ENCODE measurements around the gene PLXNB2.

- no peak for TF ChIP-seq EZH2 (IDR thresholded peaks at IDR 0.05)
- TF ChIP-seq CTCF (IDR thresholded peaks at IDR 0.05 in 2 of 3, conservative IDR thresholded peaks at IDR 0.05 in 1 of 3; ENCODE audit: borderline replicate concordance in 1 of 3, insufficient read depth in 1 of 3, low read depth in 2 of 3, low read length in 2 of 3), result no peak
- no peak for TF ChIP-seq YY1 (IDR thresholded peaks at IDR 0.05; ENCODE audit: extremely low read depth, insufficient replicate concordance, low read depth, low read length)
- no peak for TF ChIP-seq CEBPB (IDR thresholded peaks at IDR 0.05; ENCODE audit: low read depth)
- TF ChIP-seq POLR2A (IDR thresholded peaks at IDR 0.05; ENCODE audit: borderline replicate concordance, extremely low read depth, insufficient read depth, insufficient read length), result no peak
- no peak for TF ChIP-seq REST (IDR thresholded peaks at IDR 0.05; ENCODE audit: low read depth)
- no peak for TF ChIP-seq SIN3A (IDR thresholded peaks at IDR 0.05; ENCODE audit: low read depth)
- TF ChIP-seq ELF1 (IDR thresholded peaks at IDR 0.05; ENCODE audit: borderline replicate concordance, low read depth), result no peak
- TF ChIP-seq ZNF274 (IDR thresholded peaks at IDR 0.05; ENCODE audit: low read depth, low read length), result no peak
- TF ChIP-seq ATF3 (IDR thresholded peaks at IDR 0.05), result no peak
- TF ChIP-seq EGR1 (IDR thresholded peaks at IDR 0.05; ENCODE audit: low read depth), result no peak
- no peak for TF ChIP-seq POLR2AphosphoS5 (IDR thresholded peaks at IDR 0.05; ENCODE audit: low read depth, low read length)
- TF ChIP-seq TCF7L2 (IDR thresholded peaks at IDR 0.05; ENCODE audit: borderline replicate concordance, extremely low read depth, insufficient read depth, insufficient read length), result no peak
Observed at GRCh38 chr22:50348058-50348457, 40.6 kb upstream of the PLXNB2 start.
